HCT116 (cell line): ENCODE measurements around the gene VEPH1. TPM values are rescaled to one million over a fixed set of nuclear protein-coding genes. Genes with fewer than 3 reads are reported as not detected.

Source experiments
- ATAC-seq: fragments of 200-7000 bp; cut with Tn5 transposase; 2 replicates; pipeline ENCODE4 v1.9.1; 2020; ENCODE audit warnings: mild to moderate bottlenecking, moderate library complexity
- BruUV-seq: library from RNA; stranded (reverse); fragments of 400-500 nt; replicated peaks from 2 replicates; lab custom pipeline; 2021; lab: Mats Ljungman, UMichigan
- CTCF ChIA-PET: fragments of 300-600 bp; sonication (Branson Sonifier 250); formaldehyde crosslinking; loops from one replicate; lab custom pipeline; 2021; ENCODE audit warnings: antibody characterized with exemption; lab: Charles Lee
- POLR2A ChIA-PET: fragments of 300-600, 350-600 bp; sonication (Branson Sonifier 250); formaldehyde crosslinking; loops from one replicate; lab custom pipeline; 2021; ENCODE audit warnings: antibody characterized with exemption; lab: Charles Lee
- RAD21 ChIA-PET, 2 experiments: fragments of 300-600 bp; sonication (Branson Sonifier 250); formaldehyde crosslinking; loops; one replicate each; lab custom pipeline; 2023; ENCODE audit warnings: low total read pairs in 2 of 2; ENCODE audit not compliant: uncharacterized antibody in 2 of 2, unreplicated experiment in 2 of 2, low non-redundant PET in 1 of 2; lab: Charles Lee
- DNase-seq: peaks from one replicate; pipeline ENCODE4 v3.0.0-alpha.2; 2010; ENCODE audit warnings: low read depth, low spot score
- H2AFZ ChIP-seq: fragments of 200-600 bp; shearing (Covaris generic), sonication (generic); 2 replicates; pipeline ENCODE4 v1.6.1; 2017; ENCODE audit warnings: low read depth, mixed run types, mixed read lengths, antibody characterized with exemption, low read length; ENCODE audit not compliant: poor library complexity, severe bottlenecking
- H3K27ac ChIP-seq: 2 replicates; pipeline ENCODE4 v1.5.1; 2012; ENCODE audit warnings: low read depth, low read length
- H3K27me3 ChIP-seq: fragments of 200-600 bp; sonication (generic); 2 replicates; pipeline ENCODE4 v1.6.1; 2016; ENCODE audit warnings: mixed run types, low read length, mixed read lengths; ENCODE audit not compliant: insufficient read depth
- H3K36me3 ChIP-seq, 2 experiments: fragments of 200-500 bp in 1 of 2; fragments of 200-600 bp in 1 of 2; sonication (Bioruptor generic) in 1 of 2; sonication (generic) in 1 of 2; 2 replicates each; pipeline versions ENCODE4 v1.5.1 to v1.6.1; 2014 to 2016; ENCODE audit warnings: low read length in 2 of 2, inconsistent platforms in 1 of 2, mixed read lengths in 1 of 2, mixed run types in 1 of 2; ENCODE audit not compliant: insufficient read depth in 2 of 2, control insufficient read depth in 1 of 2
- H3K4me1 ChIP-seq, 2 experiments: fragments of 200-600 bp in 1 of 2; sonication (generic) in 1 of 2; 2 replicates each; pipeline versions ENCODE4 v1.5.1 to v1.6.1; 2012 to 2017; ENCODE audit warnings: low read length in 2 of 2, inconsistent platforms in 1 of 2, mild to moderate bottlenecking in 1 of 2, mixed read lengths in 1 of 2, mixed run types in 1 of 2, moderate library complexity in 1 of 2; ENCODE audit not compliant: insufficient read depth in 2 of 2, control insufficient read depth in 1 of 2
- H3K4me2 ChIP-seq: fragments of 200-600 bp; sonication (generic); 2 replicates; pipeline ENCODE4 v1.6.1; 2017; ENCODE audit warnings: mixed run types, low read length, mixed read lengths
- H3K4me3 ChIP-seq, 2 experiments: fragments of 200-600 bp in 1 of 2; sonication (generic) in 1 of 2; replicated peaks in 1 of 2; 2 replicates each; pipeline ENCODE4 v1.5.1; 2011 to 2016; ENCODE audit warnings: low read length in 2 of 2, control low read depth in 1 of 2, low read depth in 1 of 2, mild to moderate bottlenecking in 1 of 2, mixed read lengths in 1 of 2, mixed run types in 1 of 2
- H3K79me2 ChIP-seq: fragments of 200-600 bp; sonication (generic); 2 replicates; pipeline ENCODE4 v1.6.1; 2017; ENCODE audit warnings: mild to moderate bottlenecking, mixed run types, low read length, moderate library complexity, mixed read lengths; ENCODE audit not compliant: insufficient read depth
- H3K9ac ChIP-seq: fragments of 200-600 bp; sonication (generic); 2 replicates; pipeline ENCODE4 v1.6.1; 2016; ENCODE audit warnings: low read length, mixed read lengths
- H3K9me2 ChIP-seq: fragments of 200-600 bp; sonication (generic), shearing (Covaris generic); 2 replicates; pipeline ENCODE4 v1.6.1; 2017; ENCODE audit warnings: mixed run types, mild to moderate bottlenecking, moderate library complexity; ENCODE audit not compliant: insufficient read depth
- H3K9me3 ChIP-seq, 2 experiments: fragments of 200-500 bp in 1 of 2; fragments of 200-600 bp in 1 of 2; sonication (Bioruptor generic) in 1 of 2; sonication (generic) in 1 of 2; 2 replicates each; pipeline ENCODE4 v1.6.1; 2014 to 2017; ENCODE audit warnings: low read length in 2 of 2, mixed read lengths in 2 of 2, inconsistent platforms in 1 of 2, low read depth in 1 of 2, mild to moderate bottlenecking in 1 of 2, mixed run types in 1 of 2, moderate library complexity in 1 of 2; ENCODE audit not compliant: control insufficient read depth in 1 of 2, insufficient read depth in 1 of 2
- H4K20me1 ChIP-seq: fragments of 200-600 bp; sonication (generic), shearing (Covaris generic); 2 replicates; pipeline ENCODE4 v1.6.1; 2017; ENCODE audit warnings: mixed run types, mild to moderate bottlenecking, moderate library complexity; ENCODE audit not compliant: insufficient read depth
- EGR1 ChIP-seq: IDR thresholded peaks from 2 replicates; pipeline ENCODE4 v1.6.1; 2012; ENCODE audit warnings: low read depth
- EZH2 ChIP-seq: fragments of 200-600 bp; sonication (generic); IDR thresholded peaks from 2 replicates; pipeline ENCODE4 v1.6.1; 2017; ENCODE audit warnings: antibody characterized with exemption, mixed run types
- EZH2phosphoT487 ChIP-seq: fragments of 200-600 bp; IDR thresholded peaks from 2 replicates; pipeline ENCODE4 v1.6.1; 2018; ENCODE audit warnings: antibody characterized with exemption, borderline replicate concordance
- JUND ChIP-seq: IDR thresholded peaks from 2 replicates; pipeline ENCODE4 v1.6.1; 2012
- MAX ChIP-seq: IDR thresholded peaks from 2 replicates; pipeline ENCODE4 v1.6.1; 2012
- POLR2A ChIP-seq: IDR thresholded peaks from 2 replicates; pipeline ENCODE4 v1.7.0; 2011; ENCODE audit warnings: borderline replicate concordance; ENCODE audit not compliant: insufficient read depth, insufficient read length; ENCODE audit errors: extremely low read depth
- POLR2AphosphoS5 ChIP-seq: IDR thresholded peaks from 2 replicates; pipeline ENCODE4 v1.6.1; 2011; ENCODE audit warnings: mild to moderate bottlenecking, low read depth, low read length, moderate library complexity
- SIN3A ChIP-seq: IDR thresholded peaks from 2 replicates; pipeline ENCODE4 v1.6.1; 2012; ENCODE audit warnings: low read depth
- TCF7L2 ChIP-seq: IDR thresholded peaks from 2 replicates; pipeline ENCODE4 v1.7.0; 2011; ENCODE audit warnings: borderline replicate concordance, inconsistent platforms; ENCODE audit not compliant: insufficient read depth, insufficient read length; ENCODE audit errors: extremely low read depth
- YY1 ChIP-seq: IDR thresholded peaks from 2 replicates; pipeline ENCODE4 v1.6.1; 2011; ENCODE audit warnings: low read length, low read depth, moderate library complexity, mild to moderate bottlenecking; ENCODE audit not compliant: insufficient replicate concordance; ENCODE audit errors: extremely low read depth
- ZBTB33 ChIP-seq: IDR thresholded peaks from 2 replicates; pipeline ENCODE4 v1.6.1; 2011; ENCODE audit warnings: mild to moderate bottlenecking, low read length, moderate library complexity; ENCODE audit not compliant: insufficient replicate concordance; ENCODE audit errors: extremely low read depth
- ZNF274 ChIP-seq: fragments of 200-500 bp; sonication (Bioruptor generic); IDR thresholded peaks from 2 replicates; pipeline ENCODE4 v1.6.1; 2014; ENCODE audit warnings: mild to moderate bottlenecking, low read depth, low read length, inconsistent platforms
- intact Hi-C: fragments of 100-400 bp; cut with micrococcal nuclease; formaldehyde crosslinking; loops from 2 replicates; pipeline ENCODE4 v1.10.0; 2022
- total RNA-seq: library from RNA; stranded (reverse); gene quantifications from one replicate; pipeline ENCODE4 v1.2.1, GENCODE V29; 2021; ENCODE audit not compliant: unreplicated experiment
- TF ChIP-seq, protein P1 (sequence below): IDR thresholded peaks from 2 replicates; pipeline ENCODE4 v1.6.1; 2012; ENCODE audit warnings: low read depth

VEPH1 gene
- total RNA-seq, 1 experiment from 2014 or later = 4.9 TPM

GRCh38 chr3:157297328-157297915 lies 205.8 kb downstream of the VEPH1 start:
- POLR2A ChIA-PET = no interaction called here
- ATAC-seq (no peak), DNase-seq (no peak)
- TF ChIP-seq YY1 = no peak
- TF ChIP-seq JUND = no peak
- no peak for TF ChIP-seq EZH2
- no peak for TF ChIP-seq SIN3A
- TF ChIP-seq EGR1 = no peak
- no peak for TF ChIP-seq MAX
- no peak for TF ChIP-seq POLR2AphosphoS5
- TF ChIP-seq TCF7L2 = no peak
- Histone ChIP-seq H3K36me3 (no peaks in the 10 kb centered on the region), H4K20me1 (no peaks in the 10 kb centered on the region), H3K4me3 (no peak overlapping the region), H3K79me2 (no peaks in the 10 kb centered on the region), H3K27ac (no peak overlapping the region), H3K27me3 (no peaks in the 10 kb centered on the region), H2AFZ (no peak overlapping the region), H3K4me2 (no peak overlapping the region), H3K9ac (no peak overlapping the region), H3K9me2 (no peaks in the 10 kb centered on the region), H3K9me3 (no peaks in the 10 kb centered on the region), H3K4me1 (no peaks in the 10 kb centered on the region)
- BruUV-seq = no TSS peak
- CTCF ChIA-PET = no interaction called here
- RAD21 ChIA-PET = no interaction called here
- intact Hi-C loops = no loop called here

GRCh38 chr3:157294953-157295352 lies 208.3 kb downstream of the VEPH1 start:
- no peak overlapping the region for H3K4me3 ChIP-seq
- DNase-seq (no peak), ATAC-seq (no peak)
- H4K20me1 ChIP-seq = no peaks in the 10 kb centered on the region
- H3K4me1 ChIP-seq = no peaks in the 10 kb centered on the region
- CTCF ChIA-PET = no interaction called here
- no peak overlapping the region for H3K9ac ChIP-seq
- H3K9me3 ChIP-seq = no peaks in the 10 kb centered on the region
- H3K27ac ChIP-seq = no peak overlapping the region
- H3K36me3 ChIP-seq = no peaks in the 10 kb centered on the region
- no peaks in the 10 kb centered on the region for H3K27me3 ChIP-seq
- no peak overlapping the region for H2AFZ ChIP-seq
- RAD21 ChIA-PET = no interaction called here
- intact Hi-C loops = no loop called here
- no peaks in the 10 kb centered on the region for H3K9me2 ChIP-seq
- H3K4me2 ChIP-seq = no peak overlapping the region
- TF ChIP-seq EZH2phosphoT487 (no peak), ZNF274 (no peak), SIN3A (no peak), JUND (no peak), ZBTB33 (no peak), POLR2A (no peak), EZH2 (no peak)
- TF ChIP-seq, protein P1, sequence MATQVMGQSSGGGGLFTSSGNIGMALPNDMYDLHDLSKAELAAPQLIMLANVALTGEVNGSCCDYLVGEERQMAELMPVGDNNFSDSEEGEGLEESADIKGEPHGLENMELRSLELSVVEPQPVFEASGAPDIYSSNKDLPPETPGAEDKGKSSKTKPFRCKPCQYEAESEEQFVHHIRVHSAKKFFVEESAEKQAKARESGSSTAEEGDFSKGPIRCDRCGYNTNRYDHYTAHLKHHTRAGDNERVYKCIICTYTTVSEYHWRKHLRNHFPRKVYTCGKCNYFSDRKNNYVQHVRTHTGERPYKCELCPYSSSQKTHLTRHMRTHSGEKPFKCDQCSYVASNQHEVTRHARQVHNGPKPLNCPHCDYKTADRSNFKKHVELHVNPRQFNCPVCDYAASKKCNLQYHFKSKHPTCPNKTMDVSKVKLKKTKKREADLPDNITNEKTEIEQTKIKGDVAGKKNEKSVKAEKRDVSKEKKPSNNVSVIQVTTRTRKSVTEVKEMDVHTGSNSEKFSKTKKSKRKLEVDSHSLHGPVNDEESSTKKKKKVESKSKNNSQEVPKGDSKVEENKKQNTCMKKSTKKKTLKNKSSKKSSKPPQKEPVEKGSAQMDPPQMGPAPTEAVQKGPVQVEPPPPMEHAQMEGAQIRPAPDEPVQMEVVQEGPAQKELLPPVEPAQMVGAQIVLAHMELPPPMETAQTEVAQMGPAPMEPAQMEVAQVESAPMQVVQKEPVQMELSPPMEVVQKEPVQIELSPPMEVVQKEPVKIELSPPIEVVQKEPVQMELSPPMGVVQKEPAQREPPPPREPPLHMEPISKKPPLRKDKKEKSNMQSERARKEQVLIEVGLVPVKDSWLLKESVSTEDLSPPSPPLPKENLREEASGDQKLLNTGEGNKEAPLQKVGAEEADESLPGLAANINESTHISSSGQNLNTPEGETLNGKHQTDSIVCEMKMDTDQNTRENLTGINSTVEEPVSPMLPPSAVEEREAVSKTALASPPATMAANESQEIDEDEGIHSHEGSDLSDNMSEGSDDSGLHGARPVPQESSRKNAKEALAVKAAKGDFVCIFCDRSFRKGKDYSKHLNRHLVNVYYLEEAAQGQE = no peak
- POLR2A ChIA-PET = no interaction called here
- no peaks in the 10 kb centered on the region for H3K79me2 ChIP-seq
- no TSS peak for BruUV-seq
